LNCAP (cell line): Measurements from ENCODE around the gene ZNF710.

Experiments
- TF ChIP-seq, protein P1 (sequence below): fragments of 450-650 bp; IDR thresholded peaks from 2 replicates; pipeline ENCODE4 v1.5.1; 2017; ENCODE audit warnings: mild to moderate bottlenecking

ZNF710 gene

GRCh38 chr15:90037961-90038631 is 37.0 kb downstream of the ZNF710 start:
- TF ChIP-seq, protein P1, sequence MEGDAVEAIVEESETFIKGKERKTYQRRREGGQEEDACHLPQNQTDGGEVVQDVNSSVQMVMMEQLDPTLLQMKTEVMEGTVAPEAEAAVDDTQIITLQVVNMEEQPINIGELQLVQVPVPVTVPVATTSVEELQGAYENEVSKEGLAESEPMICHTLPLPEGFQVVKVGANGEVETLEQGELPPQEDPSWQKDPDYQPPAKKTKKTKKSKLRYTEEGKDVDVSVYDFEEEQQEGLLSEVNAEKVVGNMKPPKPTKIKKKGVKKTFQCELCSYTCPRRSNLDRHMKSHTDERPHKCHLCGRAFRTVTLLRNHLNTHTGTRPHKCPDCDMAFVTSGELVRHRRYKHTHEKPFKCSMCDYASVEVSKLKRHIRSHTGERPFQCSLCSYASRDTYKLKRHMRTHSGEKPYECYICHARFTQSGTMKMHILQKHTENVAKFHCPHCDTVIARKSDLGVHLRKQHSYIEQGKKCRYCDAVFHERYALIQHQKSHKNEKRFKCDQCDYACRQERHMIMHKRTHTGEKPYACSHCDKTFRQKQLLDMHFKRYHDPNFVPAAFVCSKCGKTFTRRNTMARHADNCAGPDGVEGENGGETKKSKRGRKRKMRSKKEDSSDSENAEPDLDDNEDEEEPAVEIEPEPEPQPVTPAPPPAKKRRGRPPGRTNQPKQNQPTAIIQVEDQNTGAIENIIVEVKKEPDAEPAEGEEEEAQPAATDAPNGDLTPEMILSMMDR = no peak

GRCh38 chr15:90038632-90039095 is 37.5 kb downstream of the ZNF710 start:
- TF ChIP-seq, protein P1 = no peak

- TF ChIP-seq, protein P1 = no peak
Observed at GRCh38 chr15:90039996-90040395, 38.9 kb downstream of the ZNF710 start.

GRCh38 chr15:90040618-90041017 is 39.5 kb downstream of the ZNF710 start:
- TF ChIP-seq, protein P1 = no peak

DNA sequence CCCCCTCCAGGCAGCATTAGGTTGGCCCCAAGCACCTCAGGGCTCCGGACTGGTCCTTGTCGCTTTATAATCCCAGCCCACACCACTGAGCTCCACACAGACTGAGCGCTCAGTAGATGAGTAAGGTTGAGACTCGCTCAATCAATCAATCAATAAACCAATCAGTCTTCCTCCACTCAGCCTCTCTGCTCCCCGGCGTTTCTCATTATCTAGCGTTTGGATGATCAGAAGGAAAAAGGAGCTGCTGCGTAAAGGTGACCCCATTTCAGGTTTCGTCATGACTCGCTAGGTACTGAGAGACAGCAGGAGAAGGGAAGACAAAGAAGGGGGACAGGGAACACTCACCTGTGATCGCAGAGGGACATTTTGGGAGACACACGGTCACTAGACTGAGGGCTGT is 41.2 kb downstream of the ZNF710 start:
- TF ChIP-seq, protein P1 = no peak

DNA sequence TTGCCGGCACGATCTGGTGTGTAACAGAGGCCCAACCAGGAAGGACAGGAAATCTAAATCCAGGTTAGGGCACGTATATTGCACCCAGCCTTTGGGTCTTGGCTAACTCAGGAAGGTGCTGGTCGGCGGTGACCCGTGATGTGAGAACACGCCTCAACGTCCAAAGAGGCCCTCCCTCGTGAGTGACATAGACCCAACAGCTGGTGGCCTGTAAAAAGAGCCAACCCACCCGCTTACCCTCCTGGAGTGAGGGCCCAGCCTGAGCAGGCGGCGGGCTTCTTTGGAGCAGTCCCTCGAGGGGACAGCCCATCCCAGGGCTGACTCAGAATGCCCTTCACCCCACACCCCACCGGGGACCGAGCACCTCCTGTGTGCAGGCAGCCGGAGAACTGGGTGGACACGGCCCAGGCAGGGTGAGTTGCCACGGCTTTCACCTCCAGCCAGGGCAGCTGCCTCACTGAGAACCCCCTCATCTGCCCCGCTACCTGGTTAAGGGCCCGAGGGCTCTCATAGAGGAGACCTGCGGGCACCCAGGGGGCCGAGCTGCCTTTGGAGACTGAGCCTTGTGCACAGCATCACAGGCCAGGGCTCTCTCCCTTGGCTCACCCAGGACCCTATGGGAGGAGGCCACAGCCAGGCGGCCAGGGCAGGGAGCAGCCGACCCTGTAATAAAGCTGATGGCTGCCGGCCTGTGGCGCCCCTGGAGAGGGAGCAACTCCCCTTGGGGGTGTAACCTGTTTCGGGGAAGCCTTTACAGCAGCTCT is 41.8 kb downstream of the ZNF710 start:
- TF ChIP-seq, protein P1 = no peak

DNA sequence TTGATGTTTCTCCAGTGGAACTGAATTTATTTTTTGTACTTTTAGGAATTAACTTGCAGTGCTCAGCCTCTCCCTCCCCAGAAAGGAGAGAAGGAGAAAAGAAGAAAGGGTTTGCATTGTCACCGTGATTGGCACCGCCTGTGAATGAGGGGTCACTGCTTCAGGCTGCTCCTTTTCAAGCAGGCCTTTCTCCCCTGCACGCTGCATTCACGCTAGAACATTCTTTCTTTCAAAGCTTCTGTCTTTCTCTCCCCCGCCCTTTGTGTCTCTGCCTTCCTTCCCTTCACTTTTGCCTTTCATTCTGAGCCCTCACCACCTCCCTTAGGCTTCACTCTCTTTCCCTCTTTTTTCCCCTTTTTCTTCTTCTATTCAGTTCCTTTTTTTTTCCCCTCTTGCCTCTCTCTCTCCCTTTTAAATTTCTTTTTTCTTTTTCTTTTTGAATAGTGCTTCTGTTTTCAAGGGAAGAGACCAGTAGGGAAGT is 42.4 kb downstream of the ZNF710 start:
- TF ChIP-seq, protein P1 = no peak
